HEK293 (cell line): ENCODE data around the gene F10.

Experiments used
- CTCF ChIA-PET: fragments of 350-600 bp; formaldehyde crosslinking; extraction: SDS; loops from one replicate; lab custom pipeline; 2021; ENCODE audit warnings: antibody characterized with exemption; lab: Yijun Ruan, JAX
- POLR2A ChIA-PET: fragments of 300-600 bp; formaldehyde crosslinking; extraction: SDS; loops from one replicate; lab custom pipeline; 2020; ENCODE audit warnings: antibody characterized with exemption, inconsistent platforms; lab: Yijun Ruan, JAX
- H3K27ac ChIP-seq: fragments of 200-500 bp; sonication (Bioruptor generic); 2 replicates; pipeline ENCODE4 v1.5.1; 2014; ENCODE audit warnings: low read depth, low read length, control low read depth, inconsistent platforms; ENCODE audit errors: extremely low read depth
- H3K36me3 ChIP-seq, 2 experiments: fragments of 200-500 bp in 1 of 2; sonication (Bioruptor generic) in 1 of 2; 1 replicate in 1 of 2; 2 replicates in 1 of 2; pipeline ENCODE4 v1.5.1; 2014 to 2017; ENCODE audit warnings: inconsistent platforms in 2 of 2, low read length in 2 of 2; ENCODE audit not compliant: control insufficient read depth in 2 of 2, insufficient read depth in 1 of 2
- H3K4me1 ChIP-seq: fragments of 200-500 bp; sonication (Bioruptor generic); 2 replicates; pipeline ENCODE4 v1.5.1; 2014; ENCODE audit warnings: mild to moderate bottlenecking, low read length, inconsistent platforms; ENCODE audit not compliant: control insufficient read depth, insufficient read depth
- H3K4me3 ChIP-seq: 2 replicates; pipeline ENCODE4 v1.5.1; 2011; ENCODE audit warnings: low read depth, mild to moderate bottlenecking, control low read depth, low read length, moderate library complexity
- H3K9me3 ChIP-seq: fragments of 200-500 bp; sonication (Bioruptor generic); 2 replicates; pipeline ENCODE4 v1.5.1; 2014; ENCODE audit warnings: low read depth, low read length, inconsistent platforms; ENCODE audit not compliant: control insufficient read depth, insufficient read depth
- GLI4 ChIP-seq: fragments of 450-650 bp; formaldehyde crosslinking; IDR thresholded peaks from 2 replicates; pipeline ENCODE4 v1.5.1; 2016; ENCODE audit warnings: missing biosample characterization, missing genetic modification characterization
- IKZF3 ChIP-seq: fragments of 450-650 bp; IDR thresholded peaks from 2 replicates; pipeline ENCODE4 v1.5.0; 2018; ENCODE audit warnings: missing biosample characterization, mild to moderate bottlenecking, missing genetic modification characterization, moderate library complexity
- PRDM6 ChIP-seq: fragments of 450-650 bp; formaldehyde crosslinking; IDR thresholded peaks from 2 replicates; pipeline ENCODE4 v1.5.1; 2017; ENCODE audit warnings: missing biosample characterization, missing genetic modification characterization
- REPIN1 ChIP-seq: fragments of 450-650 bp; formaldehyde crosslinking; IDR thresholded peaks from 2 replicates; pipeline ENCODE4 v1.5.1; 2017; ENCODE audit warnings: missing biosample characterization, missing genetic modification characterization, low read depth
- SP2 ChIP-seq: fragments of 450-650 bp; formaldehyde crosslinking; IDR thresholded peaks from 2 replicates; pipeline ENCODE4 v1.5.1; 2016; ENCODE audit warnings: missing biosample characterization, missing genetic modification characterization
- SP3 ChIP-seq: fragments of 450-650 bp; formaldehyde crosslinking; IDR thresholded peaks from 2 replicates; pipeline ENCODE4 v1.5.1; 2016; ENCODE audit warnings: missing biosample characterization, missing genetic modification characterization
- TRIM28 ChIP-seq: IDR thresholded peaks from 2 replicates; pipeline ENCODE4 v1.6.1; 2011; ENCODE audit warnings: low read length, control low read depth, borderline replicate concordance
- ZNF10 ChIP-seq: fragments of 450-650 bp; formaldehyde crosslinking; IDR thresholded peaks from 2 replicates; pipeline ENCODE4 v1.5.1; 2017; ENCODE audit warnings: missing biosample characterization, missing genetic modification characterization
- ZNF112 ChIP-seq: fragments of 450-650 bp; formaldehyde crosslinking; IDR thresholded peaks from 2 replicates; pipeline ENCODE4 v1.5.0; 2017; ENCODE audit warnings: missing biosample characterization, missing genetic modification characterization
- ZNF121 ChIP-seq: fragments of 450-650 bp; formaldehyde crosslinking; IDR thresholded peaks from 2 replicates; pipeline ENCODE4 v1.5.1; 2016; ENCODE audit warnings: missing biosample characterization, missing genetic modification characterization
- ZNF157 ChIP-seq: fragments of 450-650 bp; formaldehyde crosslinking; IDR thresholded peaks from 2 replicates; pipeline ENCODE4 v1.5.1; 2016; ENCODE audit warnings: missing biosample characterization, missing genetic modification characterization
- ZNF174 ChIP-seq: fragments of 450-650 bp; formaldehyde crosslinking; IDR thresholded peaks from 2 replicates; pipeline ENCODE4 v1.5.0; 2017; ENCODE audit warnings: missing biosample characterization, mild to moderate bottlenecking, missing genetic modification characterization
- ZNF2 ChIP-seq: fragments of 450-650 bp; formaldehyde crosslinking; IDR thresholded peaks from 2 replicates; pipeline ENCODE4 v1.5.1; 2016; ENCODE audit warnings: missing biosample characterization, missing genetic modification characterization
- ZNF391 ChIP-seq: fragments of 450-650 bp; formaldehyde crosslinking; IDR thresholded peaks from 2 replicates; pipeline ENCODE4 v1.5.1; 2016; ENCODE audit warnings: low read depth, missing biosample characterization, missing genetic modification characterization, borderline replicate concordance
- ZNF423 ChIP-seq: fragments of 450-650 bp; formaldehyde crosslinking; IDR thresholded peaks from 2 replicates; pipeline ENCODE4 v1.5.1; 2016; ENCODE audit warnings: missing biosample characterization, missing genetic modification characterization
- ZNF510 ChIP-seq: fragments of 450-650 bp; formaldehyde crosslinking; IDR thresholded peaks from 2 replicates; pipeline ENCODE4 v1.5.1; 2018; ENCODE audit warnings: mild to moderate bottlenecking, missing genetic modification characterization, missing biosample characterization; ENCODE audit not compliant: insufficient replicate concordance
- ZNF544 ChIP-seq: fragments of 450-650 bp; formaldehyde crosslinking; IDR thresholded peaks from 2 replicates; pipeline ENCODE4 v1.5.0; 2017; ENCODE audit warnings: missing biosample characterization, missing genetic modification characterization
- ZNF555 ChIP-seq: fragments of 450-650 bp; formaldehyde crosslinking; conservative IDR thresholded peaks from 2 replicates; pipeline ENCODE4 v1.5.1; 2017; ENCODE audit warnings: missing biosample characterization, mild to moderate bottlenecking, missing genetic modification characterization, inconsistent platforms
- ZNF560 ChIP-seq: fragments of 450-650 bp; formaldehyde crosslinking; IDR thresholded peaks from 2 replicates; pipeline ENCODE4 v1.5.1; 2017; ENCODE audit warnings: missing biosample characterization, missing genetic modification characterization, borderline replicate concordance
- ZNF624 ChIP-seq: fragments of 450-650 bp; formaldehyde crosslinking; IDR thresholded peaks from 2 replicates; pipeline ENCODE4 v1.5.1; 2017; ENCODE audit warnings: missing biosample characterization, missing genetic modification characterization
- ZNF792 ChIP-seq: fragments of 450-650 bp; formaldehyde crosslinking; IDR thresholded peaks from 2 replicates; pipeline ENCODE4 v1.5.1; 2016; ENCODE audit warnings: missing biosample characterization, missing genetic modification characterization
- TF ChIP-seq, protein P1 (sequence below): fragments of 450-650 bp; formaldehyde crosslinking; IDR thresholded peaks from 2 replicates; pipeline ENCODE4 v1.5.1; 2017; ENCODE audit warnings: missing biosample characterization, missing genetic modification characterization
- TF ChIP-seq, protein P2 (sequence below): fragments of 450-650 bp; formaldehyde crosslinking; IDR thresholded peaks from 2 replicates; pipeline ENCODE4 v1.5.1; 2016; ENCODE audit warnings: missing biosample characterization, missing genetic modification characterization
- TF ChIP-seq, protein P3 (sequence below): fragments of 450-650 bp; formaldehyde crosslinking; IDR thresholded peaks from 2 replicates; pipeline ENCODE4 v1.5.1; 2016; ENCODE audit warnings: missing biosample characterization, missing genetic modification characterization
- TF ChIP-seq, protein P4 (sequence below): fragments of 450-650 bp; formaldehyde crosslinking; IDR thresholded peaks from 2 replicates; pipeline ENCODE4 v1.5.1; 2016; ENCODE audit warnings: missing biosample characterization, missing genetic modification characterization
- TF ChIP-seq, protein P5 (sequence below): fragments of 450-650 bp; formaldehyde crosslinking; IDR thresholded peaks from 2 replicates; pipeline ENCODE4 v1.5.1; 2016; ENCODE audit warnings: missing biosample characterization, missing genetic modification characterization

F10 gene

GRCh38 chr13:113155201-113155600 is 32.6 kb downstream of the F10 start:
- peaks cover 2% of the 10 kb centered on the region for H3K4me1 ChIP-seq
- no peak for TF ChIP-seq SP2 (tag by site-specific recombination)
- no peak for TF ChIP-seq ZNF624
- TF ChIP-seq, protein P1, sequence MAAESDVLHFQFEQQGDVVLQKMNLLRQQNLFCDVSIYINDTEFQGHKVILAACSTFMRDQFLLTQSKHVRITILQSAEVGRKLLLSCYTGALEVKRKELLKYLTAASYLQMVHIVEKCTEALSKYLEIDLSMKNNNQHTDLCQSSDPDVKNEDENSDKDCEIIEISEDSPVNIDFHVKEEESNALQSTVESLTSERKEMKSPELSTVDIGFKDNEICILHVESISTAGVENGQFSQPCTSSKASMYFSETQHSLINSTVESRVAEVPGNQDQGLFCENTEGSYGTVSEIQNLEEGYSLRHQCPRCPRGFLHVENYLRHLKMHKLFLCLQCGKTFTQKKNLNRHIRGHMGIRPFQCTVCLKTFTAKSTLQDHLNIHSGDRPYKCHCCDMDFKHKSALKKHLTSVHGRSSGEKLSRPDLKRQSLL (tag by site-specific recombination) = no peak
- TF ChIP-seq ZNF510 (tag by site-specific recombination) = no peak
- no peak for TF ChIP-seq ZNF391
- TF ChIP-seq TRIM28 = no peak
- TF ChIP-seq ZNF560 (tag by site-specific recombination) = no peak
- no peak for TF ChIP-seq ZNF121 (tag by site-specific recombination)
- no peak overlapping the region for H3K27ac ChIP-seq
- POLR2A ChIA-PET = interaction anchor here (0.5 kb wide), 1 partner anchor 15 kb away, joined by 7 read pairs; no protein-coding TSS in a partner anchor
- CTCF ChIA-PET = interaction anchor here (0.6 kb wide), 2 partner anchors 12 to 128 kb away, joined by 4 read pairs; no protein-coding TSS in a partner anchor
- H3K36me3 ChIP-seq = no peaks in the 10 kb centered on the region
- no peak overlapping the region for H3K4me3 ChIP-seq
- H3K9me3 ChIP-seq = no peaks in the 10 kb centered on the region

GRCh38 chr13:113155982-113156655 is 33.5 kb downstream of the F10 start:
- Histone ChIP-seq H3K36me3 (no peaks in the 10 kb centered on the region), H3K27ac (no peak overlapping the region), H3K4me1 (peaks cover 2% of the 10 kb centered on the region), H3K4me3 (no peak overlapping the region), H3K9me3 (no peaks in the 10 kb centered on the region)
- TF ChIP-seq ZNF112 (tag by site-specific recombination) (no peak), REPIN1 (tag by site-specific recombination) (no peak), PRDM6 (tag by site-specific recombination) (no peak), ZNF10 (tag by site-specific recombination) (no peak), ZNF2 (tag by site-specific recombination) (no peak), ZNF157 (no peak), ZNF555 (tag by site-specific recombination) (no peak), IKZF3 (tag by site-specific recombination) (no peak), SP3 (no peak), GLI4 (tag by site-specific recombination) (no peak), ZNF792 (tag by site-specific recombination) (no peak), ZNF544 (tag by site-specific recombination) (no peak), ZNF174 (tag by site-specific recombination) (no peak), ZNF423 (tag by site-specific recombination) (no peak), SP2 (tag by site-specific recombination) (no peak)
- TF ChIP-seq, protein P2, sequence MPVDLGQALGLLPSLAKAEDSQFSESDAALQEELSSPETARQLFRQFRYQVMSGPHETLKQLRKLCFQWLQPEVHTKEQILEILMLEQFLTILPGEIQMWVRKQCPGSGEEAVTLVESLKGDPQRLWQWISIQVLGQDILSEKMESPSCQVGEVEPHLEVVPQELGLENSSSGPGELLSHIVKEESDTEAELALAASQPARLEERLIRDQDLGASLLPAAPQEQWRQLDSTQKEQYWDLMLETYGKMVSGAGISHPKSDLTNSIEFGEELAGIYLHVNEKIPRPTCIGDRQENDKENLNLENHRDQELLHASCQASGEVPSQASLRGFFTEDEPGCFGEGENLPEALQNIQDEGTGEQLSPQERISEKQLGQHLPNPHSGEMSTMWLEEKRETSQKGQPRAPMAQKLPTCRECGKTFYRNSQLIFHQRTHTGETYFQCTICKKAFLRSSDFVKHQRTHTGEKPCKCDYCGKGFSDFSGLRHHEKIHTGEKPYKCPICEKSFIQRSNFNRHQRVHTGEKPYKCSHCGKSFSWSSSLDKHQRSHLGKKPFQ (tag by site-specific recombination) = no peak
- TF ChIP-seq, protein P3, sequence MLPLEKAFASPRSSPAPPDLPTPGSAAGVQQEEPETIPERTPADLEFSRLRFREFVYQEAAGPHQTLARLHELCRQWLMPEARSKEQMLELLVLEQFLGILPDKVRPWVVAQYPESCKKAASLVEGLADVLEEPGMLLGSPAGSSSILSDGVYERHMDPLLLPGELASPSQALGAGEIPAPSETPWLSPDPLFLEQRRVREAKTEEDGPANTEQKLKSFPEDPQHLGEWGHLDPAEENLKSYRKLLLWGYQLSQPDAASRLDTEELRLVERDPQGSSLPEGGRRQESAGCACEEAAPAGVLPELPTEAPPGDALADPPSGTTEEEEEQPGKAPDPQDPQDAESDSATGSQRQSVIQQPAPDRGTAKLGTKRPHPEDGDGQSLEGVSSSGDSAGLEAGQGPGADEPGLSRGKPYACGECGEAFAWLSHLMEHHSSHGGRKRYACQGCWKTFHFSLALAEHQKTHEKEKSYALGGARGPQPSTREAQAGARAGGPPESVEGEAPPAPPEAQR (tag by site-specific recombination) = no peak
- TF ChIP-seq, protein P4, sequence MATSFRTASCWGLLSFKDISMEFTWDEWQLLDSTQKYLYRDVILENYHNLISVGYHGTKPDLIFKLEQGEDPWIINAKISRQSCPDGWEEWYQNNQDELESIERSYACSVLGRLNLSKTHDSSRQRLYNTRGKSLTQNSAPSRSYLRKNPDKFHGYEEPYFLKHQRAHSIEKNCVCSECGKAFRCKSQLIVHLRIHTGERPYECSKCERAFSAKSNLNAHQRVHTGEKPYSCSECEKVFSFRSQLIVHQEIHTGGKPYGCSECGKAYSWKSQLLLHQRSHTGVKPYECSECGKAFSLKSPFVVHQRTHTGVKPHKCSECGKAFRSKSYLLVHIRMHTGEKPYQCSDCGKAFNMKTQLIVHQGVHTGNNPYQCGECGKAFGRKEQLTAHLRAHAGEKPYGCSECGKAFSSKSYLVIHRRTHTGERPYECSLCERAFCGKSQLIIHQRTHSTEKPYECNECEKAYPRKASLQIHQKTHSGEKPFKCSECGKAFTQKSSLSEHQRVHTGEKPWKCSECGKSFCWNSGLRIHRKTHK (tag by site-specific recombination) = no peak
- TF ChIP-seq, protein P5, sequence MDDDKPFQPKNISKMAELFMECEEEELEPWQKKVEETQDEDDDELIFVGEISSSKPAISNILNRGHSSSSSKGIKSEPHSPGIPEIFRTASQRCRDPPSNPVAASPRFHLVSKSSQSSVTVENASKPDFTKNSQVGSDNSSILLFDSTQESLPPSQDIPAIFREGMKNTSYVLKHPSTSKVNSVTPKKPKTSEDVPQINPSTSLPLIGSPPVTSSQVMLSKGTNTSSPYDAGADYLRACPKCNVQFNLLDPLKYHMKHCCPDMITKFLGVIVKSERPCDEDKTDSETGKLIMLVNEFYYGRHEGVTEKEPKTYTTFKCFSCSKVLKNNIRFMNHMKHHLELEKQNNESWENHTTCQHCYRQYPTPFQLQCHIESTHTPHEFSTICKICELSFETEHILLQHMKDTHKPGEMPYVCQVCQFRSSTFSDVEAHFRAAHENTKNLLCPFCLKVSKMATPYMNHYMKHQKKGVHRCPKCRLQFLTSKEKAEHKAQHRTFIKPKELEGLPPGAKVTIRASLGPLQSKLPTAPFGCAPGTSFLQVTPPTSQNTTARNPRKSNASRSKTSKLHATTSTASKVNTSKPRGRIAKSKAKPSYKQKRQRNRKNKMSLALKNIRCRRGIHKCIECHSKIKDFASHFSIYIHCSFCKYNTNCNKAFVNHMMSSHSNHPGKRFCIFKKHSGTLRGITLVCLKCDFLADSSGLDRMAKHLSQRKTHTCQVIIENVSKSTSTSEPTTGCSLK = no peak
- ChIA-PET POLR2A (no interaction called here), CTCF (no interaction called here)
